CD8-positive, alpha-beta memory T cell (primary cell): ENCODE measurements around the gene SLC2A4RG. TPM values are rescaled to one million over a fixed set of nuclear protein-coding genes. Genes with fewer than 3 reads are reported as not detected.

Experiments used
- CTCF ChIA-PET: fragments of 350-600 bp; sonication (Branson Sonifier 250); formaldehyde crosslinking; loops from one replicate; lab custom pipeline; 2021; ENCODE audit warnings: antibody characterized with exemption; lab: Charles Lee
- POLR2A ChIA-PET: fragments of 350-600 bp; sonication (Branson Sonifier 250); formaldehyde crosslinking; loops from one replicate; lab custom pipeline; 2021; ENCODE audit warnings: antibody characterized with exemption; lab: Charles Lee
- DNase-seq, 5 donors: peaks; one replicate each; pipeline versions ENCODE4 v3.0.0 to v3.0.0-alpha.2; 2020 to 2022; ENCODE audit warnings: mixed read lengths in 1 of 5
- H3K27ac ChIP-seq: one replicate; pipeline ENCODE4 v1.7.0; 2013; ENCODE audit warnings: low read depth, mild to moderate bottlenecking, low read length, moderate library complexity
- H3K27me3 ChIP-seq: 2 replicates; pipeline ENCODE4 v1.7.0; 2013; ENCODE audit warnings: low read length, mild to moderate bottlenecking; ENCODE audit not compliant: insufficient read depth, poor library complexity, severe bottlenecking
- H3K36me3 ChIP-seq: 2 replicates; pipeline ENCODE4 v1.7.0; 2013; ENCODE audit warnings: mild to moderate bottlenecking, low read length, moderate library complexity; ENCODE audit not compliant: insufficient read depth
- H3K4me1 ChIP-seq: 2 replicates; pipeline ENCODE4 v1.7.0; 2013; ENCODE audit warnings: mild to moderate bottlenecking, low read length, moderate library complexity; ENCODE audit not compliant: insufficient read depth
- H3K4me3 ChIP-seq: 2 replicates; pipeline ENCODE4 v1.7.0; 2013; ENCODE audit warnings: mild to moderate bottlenecking, low read length
- H3K9me3 ChIP-seq: 2 replicates; pipeline ENCODE4 v1.7.0; 2013; ENCODE audit warnings: mild to moderate bottlenecking, low read length
- H3K27ac Mint-ChIP-seq, 8 donors: one replicate each; pipeline ENCODE4 v1.8.0; 2020 to 2021; ENCODE audit warnings: mixed read lengths in 8 of 8, mild to moderate bottlenecking in 6 of 8, inconsistent platforms in 3 of 8, moderate library complexity in 3 of 8
- H3K27me3 Mint-ChIP-seq, 2 donors: one replicate each; pipeline ENCODE4 v1.8.0; 2020 to 2021; ENCODE audit warnings: mixed read lengths in 2 of 2, mild to moderate bottlenecking in 1 of 2, moderate library complexity in 1 of 2
- H3K36me3 Mint-ChIP-seq, 3 donors: one replicate each; pipeline ENCODE4 v1.8.0; 2020 to 2021; ENCODE audit warnings: mixed read lengths in 3 of 3, inconsistent platforms in 1 of 3, mild to moderate bottlenecking in 1 of 3
- H3K4me1 Mint-ChIP-seq, 3 donors: one replicate each; pipeline ENCODE4 v1.8.0; 2020 to 2021; ENCODE audit warnings: mixed read lengths in 3 of 3, inconsistent platforms in 1 of 3, mild to moderate bottlenecking in 1 of 3
- H3K4me3 Mint-ChIP-seq, 7 donors: one replicate each; pipeline ENCODE4 v1.8.0; 2020 to 2021; ENCODE audit warnings: mixed read lengths in 7 of 7, mild to moderate bottlenecking in 6 of 7, moderate library complexity in 4 of 7, inconsistent platforms in 2 of 7
- H3K9me3 Mint-ChIP-seq, 5 donors: one replicate each; pipeline ENCODE4 v1.8.0; 2020 to 2022; ENCODE audit warnings: mixed read lengths in 5 of 5, mild to moderate bottlenecking in 3 of 5, moderate library complexity in 2 of 5, inconsistent platforms in 1 of 5
- polyA plus RNA-seq: library from polyadenylated mRNA; unstranded; fragments of 300-500 nt; fragmentation: Illumina TruSeq; gene quantifications from one replicate; pipeline ENCODE4 v1.2.3, GENCODE V29; 2021
- total RNA-seq, 2 experiments: library from RNA; stranded (reverse); gene quantifications; one replicate each; pipeline ENCODE4 v1.2.3, GENCODE V29; 2021

Gene SLC2A4RG, protein sequence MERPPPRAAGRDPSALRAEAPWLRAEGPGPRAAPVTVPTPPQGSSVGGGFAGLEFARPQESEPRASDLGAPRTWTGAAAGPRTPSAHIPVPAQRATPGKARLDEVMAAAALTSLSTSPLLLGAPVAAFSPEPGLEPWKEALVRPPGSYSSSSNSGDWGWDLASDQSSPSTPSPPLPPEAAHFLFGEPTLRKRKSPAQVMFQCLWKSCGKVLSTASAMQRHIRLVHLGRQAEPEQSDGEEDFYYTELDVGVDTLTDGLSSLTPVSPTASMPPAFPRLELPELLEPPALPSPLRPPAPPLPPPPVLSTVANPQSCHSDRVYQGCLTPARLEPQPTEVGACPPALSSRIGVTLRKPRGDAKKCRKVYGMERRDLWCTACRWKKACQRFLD
- total RNA-seq (10 to 100 TPM; 37.5 to 40.6 TPM), polyA plus RNA-seq (7.8 TPM)

GRCh38 chr20:63739130-63740069 lies at the start of gene SLC2A4RG:
Gene SLC2A4RG (plus strand): TSS chr20:63739776. CDS start chr20:63739913, 137 bp downstream.
- H3K9me3 Mint-ChIP-seq = no peaks in the 10 kb centered on the region
- H3K4me3 Mint-ChIP-seq = peak within 1 kb of the TSS; percentile 59 to 92 (median 76)
- peaks cover 0 to 32% (median 0%) of the 10 kb centered on the region in 3 donors for H3K36me3 Mint-ChIP-seq
- Histone ChIP-seq H3K4me1 (peaks cover 30% of the 10 kb centered on the region), H3K27ac (peak within 1 kb of the TSS; percentile 38), H3K4me3 (peak within 1 kb of the TSS; percentile 66), H3K9me3 (no peaks in the 10 kb centered on the region), H3K27me3 (no peaks in the 10 kb centered on the region), H3K36me3 (peaks cover 12% of the 10 kb centered on the region)
- ChIA-PET CTCF (interaction anchor here (1.1 to 4.5 kb wide), 4 partner anchors 9 to 42 kb away, joined by 3 to 39 read pairs (median 10); partner anchors contain the start of genes ARFRP1 and ZGPAT), POLR2A (interaction anchor here (0.6 to 4.9 kb wide), 7 partner anchors 11 to 241 kb away, joined by 3 to 84 read pairs (median 4); partner anchors contain the start of genes ARFRP1, PRPF6 and ZGPAT)
- peaks cover 10 to 29% (median 11%) of the 10 kb centered on the region in 3 donors for H3K4me1 Mint-ChIP-seq
- H3K27me3 Mint-ChIP-seq = peaks cover 0 to 3% of the 10 kb centered on the region in 2 donors
- peak within 1 kb of the TSS in 3 of 8 donors; percentile 36 to 61 (median 55) for H3K27ac Mint-ChIP-seq
- DNase-seq = peak; percentile 59 to 79 (median 68)

DNA sequence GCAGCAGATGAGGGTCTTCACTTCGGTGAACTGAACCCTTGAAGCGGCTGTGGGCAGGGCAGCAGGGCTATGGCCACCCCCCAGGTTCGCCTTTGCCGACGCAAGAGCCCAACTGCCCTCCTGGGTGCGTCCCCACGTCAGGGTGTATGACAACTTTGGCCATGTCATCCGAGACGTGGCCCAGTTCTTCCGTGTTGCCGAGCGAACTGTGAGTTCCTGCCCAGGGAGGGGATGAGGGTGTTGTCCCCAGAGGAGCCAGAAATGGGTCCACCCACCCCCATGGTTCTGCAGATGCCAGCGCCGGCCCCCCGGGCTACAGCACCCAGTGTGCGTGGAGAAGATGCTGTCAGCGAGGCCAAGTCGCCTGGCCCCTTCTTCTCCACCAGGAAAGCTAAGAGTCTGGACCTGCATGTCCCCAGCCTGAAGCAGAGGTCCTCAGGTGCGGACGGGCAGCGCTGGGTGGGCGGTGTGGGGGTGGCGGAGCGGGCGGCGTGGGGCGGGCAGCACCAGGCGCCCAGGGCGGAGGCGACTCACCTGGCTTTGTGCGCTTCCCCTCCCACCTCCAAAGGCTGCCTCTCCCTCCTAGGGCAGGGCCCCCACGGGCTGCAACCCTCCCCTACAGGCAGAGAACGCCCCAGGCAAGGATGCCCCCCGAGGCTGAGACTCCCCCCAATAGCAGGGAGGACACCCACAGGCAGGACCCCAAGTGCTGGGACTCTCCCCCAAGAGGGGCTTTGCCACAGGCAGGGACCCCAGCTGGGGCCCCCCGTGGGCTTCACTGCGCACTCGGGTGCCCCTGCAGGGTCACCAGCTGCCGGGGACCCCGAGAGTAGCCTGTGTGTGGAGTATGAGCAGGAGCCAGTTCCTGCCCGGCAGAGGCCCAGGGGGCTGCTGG lies 49.3 kb upstream of the SLC2A4RG start:
- peaks cover 0 to 11% (median 2%) of the 10 kb centered on the region in 3 donors for H3K4me1 Mint-ChIP-seq
- POLR2A ChIA-PET = interaction anchor here (0.6 kb wide), 1 partner anchor 119 kb away, joined by 13 read pairs; no protein-coding TSS in a partner anchor
- no peak overlapping the region for H3K27ac ChIP-seq
- no peak overlapping the region for H3K4me3 ChIP-seq
- H3K27ac Mint-ChIP-seq = no peak overlapping the region
- peaks cover 0 to 5% (median 0%) of the 10 kb centered on the region in 5 donors for H3K9me3 Mint-ChIP-seq
- no peaks in the 10 kb centered on the region for H3K27me3 ChIP-seq
- CTCF ChIA-PET = no interaction called here
- H3K9me3 ChIP-seq = no peaks in the 10 kb centered on the region
- no peak overlapping the region for H3K4me3 Mint-ChIP-seq
- no peak for DNase-seq
- H3K27me3 Mint-ChIP-seq = peaks cover 0 to 7% of the 10 kb centered on the region in 2 donors
- peaks cover 16% of the 10 kb centered on the region for H3K4me1 ChIP-seq
- no peaks in the 10 kb centered on the region for H3K36me3 ChIP-seq
- H3K36me3 Mint-ChIP-seq = peaks cover 0 to 2% (median 0%) of the 10 kb centered on the region in 3 donors

GRCh38 chr20:63690898-63691710 lies 48.5 kb upstream of the SLC2A4RG start:
- H3K4me3 ChIP-seq = no peak overlapping the region
- Mint-ChIP-seq H3K27me3 (peaks cover 0 to 7% of the 10 kb centered on the region in 2 donors), H3K9me3 (peaks cover 0 to 5% (median 0%) of the 10 kb centered on the region in 5 donors), H3K36me3 (peaks cover 0 to 3% (median 0%) of the 10 kb centered on the region in 3 donors), H3K4me1 (peaks cover 0 to 17% (median 4%) of the 10 kb centered on the region in 3 donors), H3K4me3 (no peak overlapping the region), H3K27ac (peak overlapping the region in 1 of 8 donors; percentile 24)
- no peak overlapping the region for H3K27ac ChIP-seq
- no peaks in the 10 kb centered on the region for H3K27me3 ChIP-seq
- H3K36me3 ChIP-seq = no peaks in the 10 kb centered on the region
- H3K4me1 ChIP-seq = peaks cover 18% of the 10 kb centered on the region
- ChIA-PET POLR2A (no interaction called here), CTCF (no interaction called here)
- no peaks in the 10 kb centered on the region for H3K9me3 ChIP-seq
- no peak for DNase-seq

GRCh38 chr20:63691711-63692435 lies 47.7 kb upstream of the SLC2A4RG start:
- H3K27me3 ChIP-seq = no peaks in the 10 kb centered on the region
- H3K4me1 ChIP-seq = peaks cover 17% of the 10 kb centered on the region
- no peaks in the 10 kb centered on the region for H3K36me3 ChIP-seq
- Mint-ChIP-seq H3K4me1 (peaks cover 0 to 23% (median 6%) of the 10 kb centered on the region in 3 donors), H3K27me3 (peaks cover 0 to 7% of the 10 kb centered on the region in 2 donors), H3K4me3 (no peak overlapping the region), H3K9me3 (peaks cover 0 to 5% (median 0%) of the 10 kb centered on the region in 5 donors), H3K36me3 (peaks cover 0 to 4% (median 0%) of the 10 kb centered on the region in 3 donors), H3K27ac (peak overlapping the region in 1 of 8 donors; percentile 24)
- no peak overlapping the region for H3K4me3 ChIP-seq
- H3K27ac ChIP-seq = no peak overlapping the region
- CTCF ChIA-PET = no interaction called here
- DNase-seq = no peak
- POLR2A ChIA-PET = no interaction called here
- no peaks in the 10 kb centered on the region for H3K9me3 ChIP-seq

DNA sequence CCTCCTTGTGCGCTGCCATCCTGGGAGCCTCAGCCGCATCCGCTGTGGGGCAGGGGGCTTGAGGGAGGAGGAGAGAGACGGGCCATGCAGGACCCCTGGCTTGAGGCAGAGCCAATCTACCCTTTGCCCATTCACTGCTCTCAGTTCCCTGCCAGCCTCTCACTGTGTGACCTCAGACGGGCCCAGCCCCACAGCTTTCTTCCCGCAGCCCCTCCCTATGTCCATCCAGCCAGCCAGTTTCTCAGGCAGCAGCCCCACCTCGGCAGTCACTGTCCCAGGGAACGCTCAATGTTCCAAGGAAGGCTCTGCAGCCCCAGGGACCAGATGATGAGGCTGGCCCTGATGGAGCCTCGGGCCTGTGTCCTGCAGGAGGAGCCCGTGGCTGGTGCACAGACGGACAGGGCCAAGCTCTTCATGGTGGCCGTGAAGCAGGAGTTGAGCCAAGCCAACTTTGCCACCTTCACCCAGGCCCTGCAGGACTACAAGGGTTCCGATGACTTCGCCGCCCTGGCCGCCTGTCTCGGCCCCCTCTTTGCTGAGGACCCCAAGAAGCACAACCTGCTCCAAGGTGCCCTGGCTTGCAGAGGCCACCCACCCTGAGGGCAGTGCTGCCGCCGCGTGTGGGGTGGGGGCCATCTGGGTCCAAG lies 47.0 kb upstream of the SLC2A4RG start:
- Histone ChIP-seq H3K27me3 (no peaks in the 10 kb centered on the region), H3K27ac (no peak overlapping the region), H3K36me3 (no peaks in the 10 kb centered on the region), H3K4me3 (no peak overlapping the region), H3K4me1 (peaks cover 16% of the 10 kb centered on the region), H3K9me3 (no peaks in the 10 kb centered on the region)
- Mint-ChIP-seq H3K27me3 (peaks cover 0 to 7% of the 10 kb centered on the region in 2 donors), H3K9me3 (peaks cover 0 to 5% (median 0%) of the 10 kb centered on the region in 5 donors), H3K36me3 (peaks cover 0 to 4% (median 0%) of the 10 kb centered on the region in 3 donors), H3K4me1 (peaks cover 0 to 29% (median 6%) of the 10 kb centered on the region in 3 donors), H3K27ac (peak overlapping the region in 3 of 8 donors; percentile 8 to 42 (median 36)), H3K4me3 (peak overlapping the region in 1 of 7 donors; percentile 40)
- CTCF ChIA-PET = no interaction called here
- DNase-seq = no peak
- POLR2A ChIA-PET = no interaction called here

GRCh38 chr20:63693083-63693732 lies 46.4 kb upstream of the SLC2A4RG start:
- no peaks in the 10 kb centered on the region for H3K27me3 ChIP-seq
- no peaks in the 10 kb centered on the region for H3K9me3 ChIP-seq
- no peak overlapping the region for H3K4me3 ChIP-seq
- CTCF ChIA-PET = no interaction called here
- Mint-ChIP-seq H3K27ac (peak overlapping the region in 1 of 8 donors; percentile 8), H3K4me1 (peaks cover 0 to 34% (median 6%) of the 10 kb centered on the region in 3 donors), H3K4me3 (no peak overlapping the region), H3K9me3 (peaks cover 0 to 5% (median 0%) of the 10 kb centered on the region in 5 donors), H3K36me3 (peaks cover 0 to 4% (median 0%) of the 10 kb centered on the region in 3 donors), H3K27me3 (peaks cover 0 to 7% of the 10 kb centered on the region in 2 donors)
- H3K4me1 ChIP-seq = peaks cover 16% of the 10 kb centered on the region
- no peak overlapping the region for H3K27ac ChIP-seq
- POLR2A ChIA-PET = no interaction called here
- H3K36me3 ChIP-seq = no peaks in the 10 kb centered on the region
- no peak for DNase-seq
